ENCODE results near the gene ECM1.

ECM1 gene

GRCh38 chr1:150546294-150546937 is 38.5 kb downstream of the ECM1 start:
- no peak for FAIRE-seq

- no peak for FAIRE-seq
Observed at GRCh38 chr1:150548324-150548631, 40.4 kb downstream of the ECM1 start.

GRCh38 chr1:150548632-150549495 is 41.0 kb downstream of the ECM1 start, which contains the start of gene ADAMTSL4:
ADAMTSL4 (plus strand) TSS chr1:150549408; CDS start chr1:150552289, 2,881 bp downstream.
- FAIRE-seq = no peak

GRCh38 chr1:150549496-150550221 is 41.8 kb downstream of the ECM1 start:
- FAIRE-seq = no peak

GRCh38 chr1:150550222-150551050 is 42.5 kb downstream of the ECM1 start:
- FAIRE-seq = no peak

GRCh38 chr1:150551051-150551783 is 43.3 kb downstream of the ECM1 start:
- no peak for FAIRE-seq

- no peak for FAIRE-seq
Observed at GRCh38 chr1:150551784-150552127, 43.8 kb downstream of the ECM1 start.

- no peak for FAIRE-seq
Observed at GRCh38 chr1:150552128-150552910, 44.4 kb downstream of the ECM1 start.

- FAIRE-seq = no peak
Observed at GRCh38 chr1:150552911-150553289, 45.0 kb downstream of the ECM1 start.

- FAIRE-seq = no peak
Observed at GRCh38 chr1:150553392-150554085, 45.6 kb downstream of the ECM1 start.

- FAIRE-seq = no peak
Observed at GRCh38 chr1:150554086-150554452, 46.2 kb downstream of the ECM1 start.

GRCh38 chr1:150555198-150555970 is 47.5 kb downstream of the ECM1 start:
- FAIRE-seq = no peak

- no peak for FAIRE-seq
Observed at GRCh38 chr1:150555971-150556865, 48.3 kb downstream of the ECM1 start.

GRCh38 chr1:150557065-150557600 is 49.2 kb downstream of the ECM1 start:
- no peak for FAIRE-seq

GRCh38 chr1:150557813-150558212 is 49.9 kb downstream of the ECM1 start:
- FAIRE-seq = no peak

GRCh38 chr1:150558303-150558704 is 50.4 kb downstream of the ECM1 start:
- FAIRE-seq = no peak

- no peak for FAIRE-seq
Observed at GRCh38 chr1:150558761-150559655, 51.1 kb downstream of the ECM1 start.

GRCh38 chr1:150559656-150560010 is 51.7 kb downstream of the ECM1 start:
- FAIRE-seq = no peak

Data from islet of Langerhans (tissue), 1 donor.